COLO668 (cell line): ENCODE measurements around the gene ARHGAP26.
A peak's percentile ranks its signal among the peaks of the same experiment; 100 is the strongest.
"Not testable (repeated sequence)": the region's sequence is repeated elsewhere in the genome, so short reads cannot be mapped to it uniquely, and the experiment has no call there.

Experiments
- DNase-seq: peaks from one replicate; lab custom pipeline; 2025; ENCODE audit not compliant: unreplicated experiment; lab: John Stamatoyannopoulos, UW

ARHGAP26 gene

GRCh38 chr5:143074414-143074996 lies 304.3 kb downstream of the ARHGAP26 start:
- DNase-seq, result no peak

- no peak for DNase-seq
These were observed 306.2 kb downstream of the ARHGAP26 start for GRCh38 chr5:143076377-143076776.

- DNase-seq, result no peak
These were observed 307.4 kb downstream of the ARHGAP26 start for GRCh38 chr5:143077453-143078103.

- no peak for DNase-seq
These were observed 308.1 kb downstream of the ARHGAP26 start for GRCh38 chr5:143078313-143078712.

- DNase-seq, result no peak
These were observed 308.8 kb downstream of the ARHGAP26 start for GRCh38 chr5:143078971-143079370.

GRCh38 chr5:143080407-143080806 lies 310.2 kb downstream of the ARHGAP26 start:
- no peak for DNase-seq

GRCh38 chr5:143080982-143081381 lies 310.8 kb downstream of the ARHGAP26 start:
- no peak for DNase-seq

GRCh38 chr5:143083006-143083405 lies 312.8 kb downstream of the ARHGAP26 start:
- no peak for DNase-seq

GRCh38 chr5:143084407-143084806 lies 314.2 kb downstream of the ARHGAP26 start:
- DNase-seq, result no peak

GRCh38 chr5:143085319-143085917 lies 315.2 kb downstream of the ARHGAP26 start:
- no peak for DNase-seq

GRCh38 chr5:143086546-143086907 lies 316.4 kb downstream of the ARHGAP26 start:
- DNase-seq, result no peak

- DNase-seq, result peak; percentile 5
These were observed 316.9 kb downstream of the ARHGAP26 start for GRCh38 chr5:143086908-143087637.

GRCh38 chr5:143088702-143089101 lies 318.5 kb downstream of the ARHGAP26 start:
- not testable (repeated sequence) for DNase-seq

- DNase-seq, result not testable (repeated sequence)
These were observed 319.9 kb downstream of the ARHGAP26 start for GRCh38 chr5:143090044-143090443.

GRCh38 chr5:143092711-143093451 lies 322.7 kb downstream of the ARHGAP26 start:
- not testable (repeated sequence) for DNase-seq

- no peak for DNase-seq
These were observed 323.4 kb downstream of the ARHGAP26 start for GRCh38 chr5:143093452-143094086.

- DNase-seq, result no peak
These were observed 323.9 kb downstream of the ARHGAP26 start for GRCh38 chr5:143094087-143094521.

GRCh38 chr5:143094608-143095007 lies 324.4 kb downstream of the ARHGAP26 start:
- not testable (repeated sequence) for DNase-seq

GRCh38 chr5:143101121-143101520 lies 330.9 kb downstream of the ARHGAP26 start:
- DNase-seq, result no peak

- no peak for DNase-seq
These were observed 331.7 kb downstream of the ARHGAP26 start for GRCh38 chr5:143101725-143102386.
